Endodermal cell (in vitro differentiated cells): ENCODE data around the gene NOX5. TPM values are rescaled to one million over a fixed set of nuclear protein-coding genes. Genes with fewer than 3 reads are reported as not detected.

Source experiments
- DNase-seq: peaks from one replicate; pipeline ENCODE4 v3.0.0-alpha.2; 2017
- H3K27ac ChIP-seq: 2 replicates; pipeline ENCODE4 v1.5.1; 2013; ENCODE audit warnings: mild to moderate bottlenecking, low read depth, low read length, moderate library complexity
- H3K27me3 ChIP-seq: 2 replicates; pipeline ENCODE4 v1.6.1; 2013; ENCODE audit warnings: mild to moderate bottlenecking, low read length, moderate library complexity; ENCODE audit not compliant: insufficient read depth, control insufficient read depth, poor library complexity, severe bottlenecking
- H3K36me3 ChIP-seq: 2 replicates; pipeline ENCODE4 v1.7.0; 2013; ENCODE audit warnings: mild to moderate bottlenecking, low read length, moderate library complexity; ENCODE audit not compliant: control insufficient read depth, insufficient read depth
- H3K4me1 ChIP-seq: one replicate; pipeline ENCODE4 v1.7.0; 2013; ENCODE audit warnings: low read length; ENCODE audit not compliant: control insufficient read depth, insufficient read depth
- H3K4me3 ChIP-seq: 2 replicates; pipeline ENCODE4 v1.5.1; 2013; ENCODE audit warnings: mild to moderate bottlenecking, low read length, moderate library complexity
- H3K9ac ChIP-seq: 2 replicates; pipeline ENCODE4 v1.6.1; 2013; ENCODE audit warnings: mild to moderate bottlenecking, low read length, moderate library complexity; ENCODE audit not compliant: poor library complexity, severe bottlenecking; ENCODE audit errors: extremely low read depth
- H3K9me3 ChIP-seq: 2 replicates; pipeline ENCODE4 v1.6.1; 2013; ENCODE audit warnings: mild to moderate bottlenecking, low read length, moderate library complexity; ENCODE audit not compliant: control insufficient read depth
- H3K27ac Mint-ChIP-seq: 2 replicates; pipeline ENCODE4 v1.8.0; 2020; ENCODE audit warnings: mixed read lengths
- H3K27me3 Mint-ChIP-seq: 2 replicates; pipeline ENCODE4 v1.8.0; 2021; ENCODE audit warnings: mild to moderate bottlenecking, mixed read lengths; ENCODE audit not compliant: insufficient read depth
- H3K36me3 Mint-ChIP-seq: 2 replicates; pipeline ENCODE4 v1.8.0; 2020; ENCODE audit warnings: low read depth, mixed read lengths
- H3K4me1 Mint-ChIP-seq: 2 replicates; pipeline ENCODE4 v1.8.0; 2020; ENCODE audit warnings: mixed read lengths
- H3K4me3 Mint-ChIP-seq: 2 replicates; pipeline ENCODE4 v1.8.0; 2020; ENCODE audit warnings: mild to moderate bottlenecking, moderate library complexity, mixed read lengths
- H3K9me3 Mint-ChIP-seq: 2 replicates; pipeline ENCODE4 v1.8.0; 2020; ENCODE audit warnings: mild to moderate bottlenecking, mixed read lengths
- CTCF ChIP-seq: fragments of 200-600 bp; sonication (generic); conservative IDR thresholded peaks from 2 replicates; pipeline ENCODE4 v1.5.0; 2021; ENCODE audit warnings: antibody characterized with exemption, mild to moderate bottlenecking
- WGBS, 2 experiments: methylation state at CpG; one replicate each; pipeline versions ENCODE4 v1.1.5 to v1.1.7; 2013; ENCODE audit warnings: missing lambda C conversion rate in 2 of 2, mixed read lengths in 1 of 2; ENCODE audit not compliant: insufficient coverage in 1 of 2, insufficient read length in 1 of 2; 5-methylcytosine and 5-hydroxymethylcytosine counted together
- total RNA-seq, 2 donors: library from RNA; stranded (reverse); fragmentation: NEBNext Ultra II Directional in 1 of 2; extraction: Animal tissue kit (Norgen Biotek cat#: 25700) in 1 of 2; gene quantifications; 2 replicates in 1 of 2; 3 replicates in 1 of 2; pipeline ENCODE4 v1.2.1, GENCODE V29; 2021

Gene NOX5
- total RNA-seq, 2 donors from 2014 or later = not detected

- H3K27me3 Mint-ChIP-seq = peaks cover 5% of the 10 kb centered on the region
- Histone ChIP-seq H3K4me1 (no peaks in the 10 kb centered on the region), H3K4me3 (no peak overlapping the region), H3K36me3 (no peaks in the 10 kb centered on the region), H3K9me3 (peaks cover 16% of the 10 kb centered on the region), H3K9ac (no peak overlapping the region), H3K27ac (no peak overlapping the region), H3K27me3 (no peaks in the 10 kb centered on the region)
- H3K27ac Mint-ChIP-seq = no peak overlapping the region
- H3K9me3 Mint-ChIP-seq = peaks cover 38% of the 10 kb centered on the region
- no peak for TF ChIP-seq CTCF
- 90 to 97% methylated on average over 5 to 6 of the region's 6 CpGs for WGBS, 2 experiments
- H3K4me3 Mint-ChIP-seq = no peak overlapping the region
- H3K36me3 Mint-ChIP-seq = no peaks in the 10 kb centered on the region
- no peak for DNase-seq
- peaks cover 16% of the 10 kb centered on the region for H3K4me1 Mint-ChIP-seq
These were observed 27.4 kb upstream of the NOX5 start for GRCh38 chr15:68987120-68987519.

GRCh38 chr15:68987676-68988075 lies 26.8 kb upstream of the NOX5 start:
- no peaks in the 10 kb centered on the region for H3K27me3 ChIP-seq
- no peak for DNase-seq
- H3K27ac ChIP-seq = no peak overlapping the region
- 56 to 67% methylated on average over 1 of the region's 1 CpG for WGBS, 2 experiments
- no peak for TF ChIP-seq CTCF
- H3K9me3 ChIP-seq = peaks cover 16% of the 10 kb centered on the region
- H3K9ac ChIP-seq = no peak overlapping the region
- no peak overlapping the region for H3K4me3 Mint-ChIP-seq
- no peaks in the 10 kb centered on the region for H3K36me3 ChIP-seq
- peaks cover 16% of the 10 kb centered on the region for H3K4me1 Mint-ChIP-seq
- no peak overlapping the region for H3K4me3 ChIP-seq
- H3K27ac Mint-ChIP-seq = no peak overlapping the region
- H3K27me3 Mint-ChIP-seq = peaks cover 5% of the 10 kb centered on the region
- peaks cover 38% of the 10 kb centered on the region for H3K9me3 Mint-ChIP-seq
- peaks cover 2% of the 10 kb centered on the region for H3K4me1 ChIP-seq
- H3K36me3 Mint-ChIP-seq = no peaks in the 10 kb centered on the region

- Mint-ChIP-seq H3K36me3 (no peaks in the 10 kb centered on the region), H3K4me1 (peaks cover 21% of the 10 kb centered on the region), H3K4me3 (no peak overlapping the region), H3K27me3 (peaks cover 5% of the 10 kb centered on the region), H3K27ac (no peak overlapping the region), H3K9me3 (peaks cover 34% of the 10 kb centered on the region)
- no peak for DNase-seq
- Histone ChIP-seq H3K9ac (no peak overlapping the region), H3K9me3 (peaks cover 16% of the 10 kb centered on the region), H3K4me1 (peaks cover 2% of the 10 kb centered on the region), H3K36me3 (no peaks in the 10 kb centered on the region), H3K27me3 (no peaks in the 10 kb centered on the region), H3K4me3 (no peak overlapping the region), H3K27ac (no peak overlapping the region)
- whole genome bisulfite sequencing, 2 experiments = 80 to 94% methylated on average over 1 to 2 of the region's 2 CpGs
- no peak for TF ChIP-seq CTCF
These were observed 24.8 kb upstream of the NOX5 start for GRCh38 chr15:68989541-68990230.
